HepG2 (cell line): ENCODE results near the gene INAFM2.

Source experiments
- EP300 ChIP-seq, 3 experiments: sonication (generic) in 1 of 3; formaldehyde crosslinking in 1 of 3; IDR thresholded peaks; 2 replicates each; pipeline versions ENCODE4 v1.5.1 to v1.6.1; 2011 to 2020; ENCODE audit warnings: low read depth in 2 of 3, low read length in 2 of 3, borderline replicate concordance in 1 of 3, improper control_type of control experiment in 1 of 3, mild to moderate bottlenecking in 1 of 3, missing genetic modification reagents in 1 of 3, moderate library complexity in 1 of 3
- NBN ChIP-seq: fragments of 450-650 bp; conservative IDR thresholded peaks from 2 replicates; pipeline ENCODE4 v1.6.1; 2017
- POLR2AphosphoS5 ChIP-seq: IDR thresholded peaks from 2 replicates; pipeline ENCODE4 v1.6.1; 2012; ENCODE audit warnings: low read depth, low read length
- SIX1 ChIP-seq: sonication (generic); formaldehyde crosslinking; IDR thresholded peaks from 2 replicates; pipeline ENCODE4 v1.4.0; 2020; ENCODE audit warnings: missing genetic modification reagents, borderline replicate concordance
- ZKSCAN1 ChIP-seq: fragments of 150-350 bp; IDR thresholded peaks from 2 replicates; pipeline ENCODE4 v1.6.1; 2014; ENCODE audit warnings: low read length
- ZNF33B ChIP-seq: sonication (generic); formaldehyde crosslinking; IDR thresholded peaks from 2 replicates; pipeline ENCODE4 v1.5.1; 2020; ENCODE audit warnings: mild to moderate bottlenecking, missing genetic modification reagents
- TF ChIP-seq, protein P1 (sequence below): sonication (generic); formaldehyde crosslinking; IDR thresholded peaks from 2 replicates; pipeline ENCODE4 v1.4.0; 2020; ENCODE audit warnings: missing genetic modification reagents

GRCh38 chr15:40325188-40325587 is 1.7 kb downstream of the INAFM2 start:
- TF ChIP-seq, protein P1, sequence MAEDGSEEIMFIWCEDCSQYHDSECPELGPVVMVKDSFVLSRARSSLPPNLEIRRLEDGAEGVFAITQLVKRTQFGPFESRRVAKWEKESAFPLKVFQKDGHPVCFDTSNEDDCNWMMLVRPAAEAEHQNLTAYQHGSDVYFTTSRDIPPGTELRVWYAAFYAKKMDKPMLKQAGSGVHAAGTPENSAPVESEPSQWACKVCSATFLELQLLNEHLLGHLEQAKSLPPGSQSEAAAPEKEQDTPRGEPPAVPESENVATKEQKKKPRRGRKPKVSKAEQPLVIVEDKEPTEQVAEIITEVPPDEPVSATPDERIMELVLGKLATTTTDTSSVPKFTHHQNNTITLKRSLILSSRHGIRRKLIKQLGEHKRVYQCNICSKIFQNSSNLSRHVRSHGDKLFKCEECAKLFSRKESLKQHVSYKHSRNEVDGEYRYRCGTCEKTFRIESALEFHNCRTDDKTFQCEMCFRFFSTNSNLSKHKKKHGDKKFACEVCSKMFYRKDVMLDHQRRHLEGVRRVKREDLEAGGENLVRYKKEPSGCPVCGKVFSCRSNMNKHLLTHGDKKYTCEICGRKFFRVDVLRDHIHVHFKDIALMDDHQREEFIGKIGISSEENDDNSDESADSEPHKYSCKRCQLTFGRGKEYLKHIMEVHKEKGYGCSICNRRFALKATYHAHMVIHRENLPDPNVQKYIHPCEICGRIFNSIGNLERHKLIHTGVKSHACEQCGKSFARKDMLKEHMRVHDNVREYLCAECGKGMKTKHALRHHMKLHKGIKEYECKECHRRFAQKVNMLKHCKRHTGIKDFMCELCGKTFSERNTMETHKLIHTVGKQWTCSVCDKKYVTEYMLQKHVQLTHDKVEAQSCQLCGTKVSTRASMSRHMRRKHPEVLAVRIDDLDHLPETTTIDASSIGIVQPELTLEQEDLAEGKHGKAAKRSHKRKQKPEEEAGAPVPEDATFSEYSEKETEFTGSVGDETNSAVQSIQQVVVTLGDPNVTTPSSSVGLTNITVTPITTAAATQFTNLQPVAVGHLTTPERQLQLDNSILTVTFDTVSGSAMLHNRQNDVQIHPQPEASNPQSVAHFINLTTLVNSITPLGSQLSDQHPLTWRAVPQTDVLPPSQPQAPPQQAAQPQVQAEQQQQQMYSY (CRISPR knock-in tag) = no peak
- TF ChIP-seq ZKSCAN1 = no peak
- no peak for TF ChIP-seq NBN
- TF ChIP-seq ZNF33B = no peak
- no peak for TF ChIP-seq POLR2AphosphoS5
- TF ChIP-seq EP300 (IDR thresholded peaks at IDR 0.05; ENCODE audit: low read depth in 2 of 2, low read length in 2 of 2) = no peak
- TF ChIP-seq EP300 (CRISPR knock-in tag; IDR thresholded peaks at IDR 0.05; ENCODE audit: borderline replicate concordance) = no peak
- TF ChIP-seq SIX1 (CRISPR knock-in tag) = no peak
